Pancreas (tissue), 10 donors: ENCODE measurements around the gene ZBTB24. TPM values are rescaled to one million over a fixed set of nuclear protein-coding genes. Genes with fewer than 3 reads are reported as not detected.

Experiments used
- ATAC-seq, 4 donors: fragments of 200-7000 bp; cut with Tn5 transposase; one replicate each; pipeline versions ENCODE4 v1.8.0 to v1.9.1; 2020; ENCODE audit warnings: mild to moderate bottlenecking in 4 of 4, moderate library complexity in 4 of 4
- DNase-seq, 6 donors: peaks; one replicate each; pipeline ENCODE4 v3.0.0-alpha.2; 2020
- FAIRE-seq: peaks from 2 replicates; lab custom pipeline; 2012; peaks lifted over from hg19 to GRCh38; lab: Jason Lieb, UNC
- H3K27ac ChIP-seq, 4 donors: fragments of 200-600 bp; sonication (generic); 1 replicate in 3 of 4; 2 replicates in 1 of 4; pipeline versions ENCODE4 v1.5.0 to v1.8.0; 2020
- H3K27me3 ChIP-seq, 4 donors: fragments of 200-600 bp; one replicate each; pipeline ENCODE4 v1.8.0; 2021
- H3K36me3 ChIP-seq, 3 donors: fragments of 200-600 bp; sonication (generic) in 1 of 3; one replicate each; pipeline versions ENCODE4 v1.5.0 to v1.8.0; 2020 to 2021
- H3K4me1 ChIP-seq, 3 donors: fragments of 200-600 bp; one replicate each; pipeline ENCODE4 v1.8.0; 2021
- H3K4me3 ChIP-seq, 4 donors: fragments of 200-600 bp; sonication (generic) in 2 of 4; one replicate each; pipeline versions ENCODE4 v1.5.0 to v1.8.0; 2020 to 2021
- H3K9me3 ChIP-seq, 4 donors: fragments of 200-600 bp; one replicate each; pipeline ENCODE4 v1.8.0; 2021
- WGBS, 2 donors: extraction: QIAGEN DNeasy Blood & Tissue Kit; methylation state at CpG; one replicate each; pipeline ENCODE4 v1.1.7; 2013; 5-methylcytosine and 5-hydroxymethylcytosine counted together
- intact Hi-C, 3 donors: fragments of 100-400 bp; cut with DNase I; formaldehyde crosslinking; loops; one replicate each; pipeline versions ENCODE4 v1.11.1 to v1.14.2; 2022
- polyA plus RNA-seq, 2 donors: library from polyadenylated mRNA; stranded (reverse); fragments of 200-250 nt; gene quantifications; one replicate each; pipeline ENCODE4 v1.2.3, GENCODE V29; 2013
- total RNA-seq, 6 donors: library from RNA; stranded (reverse); fragmentation: NEBNext Ultra II Directional in 4 of 6; extraction: Animal tissue kit (Norgen Biotek cat#: 25700) in 4 of 6; gene quantifications; one replicate each; pipeline versions ENCODE4 v1.2.1 to v1.2.4, GENCODE V29; 2021 to 2023
- TF ChIP-seq, protein P1 (sequence below), 4 donors: fragments of 200-600 bp; sonication (generic) in 3 of 4; IDR thresholded peaks; one replicate each; pipeline versions ENCODE4 v1.5.0 to v1.8.0; 2021; ENCODE audit warnings: antibody characterized with exemption in 4 of 4
- donor health status: healthy with polysubstance abuse.
- donor health status: DM: no; HTN: no; CAD: no; lungs with moderate emphysema.
- donor health status: DM: no; HTN: no; CAD: no.
- donor health status: control.
- donor health status: control.
- donor health status: Bipolar disorder and iron deficiency.
- donor health status: DM: yes; HTN: yes; CAD: no.
- donor health status: DM: no; HTN: no; CAD: no.
- donor health status: DM: no; HTN: no; CAD: no.
- donor health status: DM: yes; HTN: yes; CAD: no.

ZBTB24 gene
- total and polyA plus RNA-seq, 8 donors, result 2.2 to 4.3 (median 2.8) TPM

- ATAC-seq (no peak), DNase-seq (no peak), FAIRE-seq (no peak)
- H3K9me3 ChIP-seq, result no peaks in the 10 kb centered on the region
- H3K4me3 ChIP-seq, result no peak overlapping the region
- peaks cover 0 to 6% (median 5%) of the 10 kb centered on the region in 3 donors for H3K4me1 ChIP-seq
- TF ChIP-seq, protein P1, sequence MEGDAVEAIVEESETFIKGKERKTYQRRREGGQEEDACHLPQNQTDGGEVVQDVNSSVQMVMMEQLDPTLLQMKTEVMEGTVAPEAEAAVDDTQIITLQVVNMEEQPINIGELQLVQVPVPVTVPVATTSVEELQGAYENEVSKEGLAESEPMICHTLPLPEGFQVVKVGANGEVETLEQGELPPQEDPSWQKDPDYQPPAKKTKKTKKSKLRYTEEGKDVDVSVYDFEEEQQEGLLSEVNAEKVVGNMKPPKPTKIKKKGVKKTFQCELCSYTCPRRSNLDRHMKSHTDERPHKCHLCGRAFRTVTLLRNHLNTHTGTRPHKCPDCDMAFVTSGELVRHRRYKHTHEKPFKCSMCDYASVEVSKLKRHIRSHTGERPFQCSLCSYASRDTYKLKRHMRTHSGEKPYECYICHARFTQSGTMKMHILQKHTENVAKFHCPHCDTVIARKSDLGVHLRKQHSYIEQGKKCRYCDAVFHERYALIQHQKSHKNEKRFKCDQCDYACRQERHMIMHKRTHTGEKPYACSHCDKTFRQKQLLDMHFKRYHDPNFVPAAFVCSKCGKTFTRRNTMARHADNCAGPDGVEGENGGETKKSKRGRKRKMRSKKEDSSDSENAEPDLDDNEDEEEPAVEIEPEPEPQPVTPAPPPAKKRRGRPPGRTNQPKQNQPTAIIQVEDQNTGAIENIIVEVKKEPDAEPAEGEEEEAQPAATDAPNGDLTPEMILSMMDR (IDR thresholded peaks at IDR 0.05), result no peak
- no peaks in the 10 kb centered on the region for H3K27me3 ChIP-seq
- H3K36me3 ChIP-seq, result peaks cover 0 to 33% (median 9%) of the 10 kb centered on the region in 3 donors
- H3K27ac ChIP-seq, result no peak overlapping the region
- intact Hi-C loops, result no loop called here
- WGBS, 2 donors, result 89 to 97% methylated on average over 5 of the region's 5 CpGs
These were observed 11.8 kb downstream of the ZBTB24 start for GRCh38 chr6:109471105-109471810.

DNA sequence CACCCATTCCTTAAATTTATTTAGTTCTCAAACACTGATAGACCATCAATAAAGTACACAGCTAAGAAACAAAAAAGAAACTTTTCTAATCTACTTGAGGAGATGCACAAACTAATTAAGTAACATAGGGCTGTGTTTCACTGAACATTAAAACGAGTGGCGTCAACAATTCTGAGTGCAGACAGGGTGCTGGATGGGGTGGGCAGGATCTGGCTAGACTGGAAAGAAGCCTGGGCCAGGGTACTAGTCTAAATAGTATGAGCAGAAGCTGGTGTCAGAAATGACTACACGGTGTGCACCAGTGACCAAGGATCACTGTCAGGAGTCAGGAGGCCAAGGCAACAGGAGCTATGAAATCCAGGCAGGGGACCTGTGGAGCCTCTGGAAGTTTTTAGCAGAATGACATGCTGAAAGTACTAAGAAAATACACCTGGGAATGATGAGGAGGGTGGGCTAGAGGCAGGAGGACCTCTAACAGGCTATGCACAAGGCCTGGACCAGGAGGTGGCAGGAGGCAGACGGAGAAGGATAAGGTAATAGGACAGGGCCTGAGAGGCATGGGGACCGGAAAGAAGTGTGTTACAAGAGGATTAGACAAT is 13.3 kb downstream of the ZBTB24 start:
- peaks cover 0 to 47% (median 9%) of the 10 kb centered on the region in 3 donors for H3K36me3 ChIP-seq
- FAIRE-seq (no peak), DNase-seq (no peak), ATAC-seq (no peak)
- 88% methylated on average over 5 of the region's 5 CpGs for WGBS, 2 donors
- TF ChIP-seq, protein P1 (IDR thresholded peaks at IDR 0.05), result no peak
- H3K27me3 ChIP-seq, result no peaks in the 10 kb centered on the region
- intact Hi-C loops, result no loop called here
- no peaks in the 10 kb centered on the region for H3K9me3 ChIP-seq
- H3K4me3 ChIP-seq, result no peak overlapping the region
- H3K4me1 ChIP-seq, result peaks cover 0 to 8% (median 5%) of the 10 kb centered on the region in 3 donors
- no peak overlapping the region for H3K27ac ChIP-seq

DNA sequence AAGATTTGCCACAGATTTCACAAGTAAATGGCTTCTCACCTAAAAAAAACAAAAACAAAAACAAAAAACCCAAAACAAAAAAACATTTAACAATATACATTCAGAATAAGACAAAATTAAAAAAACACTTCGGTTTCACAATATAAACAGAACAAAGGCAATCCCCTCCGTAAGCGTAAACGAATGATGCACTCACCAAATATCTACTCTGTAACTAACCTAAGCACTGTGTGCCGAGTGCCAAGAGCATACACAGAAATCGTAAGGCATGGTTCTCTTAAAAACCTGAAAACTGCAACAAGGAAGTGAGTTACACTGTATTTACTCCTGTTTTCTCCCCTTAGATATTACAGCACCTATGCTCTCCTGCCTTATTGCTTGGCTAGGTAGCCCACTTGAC is 15.3 kb downstream of the ZBTB24 start:
- FAIRE-seq, result no peak

DNA sequence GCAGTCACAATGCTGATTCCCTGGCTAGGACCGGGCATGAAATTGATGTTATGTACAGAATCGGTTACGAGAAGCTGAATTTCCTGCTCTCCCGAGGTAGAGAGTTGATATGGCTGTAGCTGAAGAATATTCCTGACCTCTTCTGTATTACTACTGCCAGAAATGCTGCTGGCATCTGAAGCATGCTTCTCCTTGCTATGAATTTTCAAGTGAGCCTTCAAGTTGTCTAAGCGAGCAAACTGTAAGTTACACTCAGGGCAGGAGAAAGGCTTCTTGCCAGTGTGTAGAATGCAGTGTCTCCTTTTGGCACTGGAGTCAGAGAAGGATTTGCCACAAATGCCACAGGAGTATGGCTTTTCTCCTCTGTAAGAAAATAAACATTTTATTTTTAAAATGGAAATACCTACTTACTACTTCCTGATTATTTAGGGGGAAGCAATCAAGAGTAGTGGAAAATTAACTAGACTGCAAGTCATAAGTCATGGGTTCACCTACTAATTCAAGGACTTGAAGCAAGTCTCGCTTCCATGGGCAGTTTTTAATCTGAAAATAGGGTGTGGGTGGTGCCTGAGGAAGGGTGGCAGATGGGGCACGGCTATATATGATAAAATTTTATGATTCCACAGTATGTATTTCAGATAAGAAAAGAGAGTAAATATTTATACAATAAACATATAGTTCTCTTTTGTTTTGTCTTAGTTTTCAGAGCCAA is 16.7 kb downstream of the ZBTB24 start:
- H3K36me3 ChIP-seq, result peaks cover 0 to 26% (median 6%) of the 10 kb centered on the region in 3 donors
- 55 to 58% methylated on average over 7 of the region's 7 CpGs for WGBS, 2 donors
- intact Hi-C loops, result no loop called here
- FAIRE-seq (no peak), DNase-seq (no peak), ATAC-seq (peak in 3 of 4 donors; percentile 5 to 57 (median 22))
- no peaks in the 10 kb centered on the region for H3K27me3 ChIP-seq
- H3K9me3 ChIP-seq, result no peaks in the 10 kb centered on the region
- peaks cover 0 to 8% (median 5%) of the 10 kb centered on the region in 3 donors for H3K4me1 ChIP-seq
- H3K4me3 ChIP-seq, result no peak overlapping the region
- peak overlapping the region in 3 of 4 donors; percentile 5 to 60 (median 48) for H3K27ac ChIP-seq
- TF ChIP-seq, protein P1 (IDR thresholded peaks at IDR 0.05), result no peak

More for the DNA sequence above, 15.3 kb downstream of the ZBTB24 start:
- DNase-seq (no peak), ATAC-seq (no peak)
- H3K36me3 ChIP-seq, result peaks cover 0 to 35% (median 6%) of the 10 kb centered on the region in 3 donors
- H3K9me3 ChIP-seq, result no peaks in the 10 kb centered on the region
- H3K27me3 ChIP-seq, result no peaks in the 10 kb centered on the region
- TF ChIP-seq, protein P1 (IDR thresholded peaks at IDR 0.05), result no peak
- WGBS, 2 donors, result 96 to 97% methylated on average over 6 of the region's 6 CpGs
- intact Hi-C loops, result no loop called here
- H3K4me3 ChIP-seq, result no peak overlapping the region
- H3K27ac ChIP-seq, result no peak overlapping the region
- H3K4me1 ChIP-seq, result peaks cover 0 to 8% (median 5%) of the 10 kb centered on the region in 3 donors
